Sigmoid colon (tissue), 4 donors: Measurements from ENCODE around the gene PRKG1.

Experiments used
- CTCF ChIP-seq, 4 experiments: fragments of 450-650 bp in 3 of 4; fragments of 200-600 bp in 1 of 4; IDR thresholded peaks; one replicate each; pipeline ENCODE4 v1.5.1; 2016 to 2019; ENCODE audit warnings: antibody characterized with exemption in 4 of 4, mild to moderate bottlenecking in 3 of 4, moderate library complexity in 2 of 4
- EP300 ChIP-seq, 4 donors: sonication (generic); formaldehyde crosslinking; IDR thresholded peaks; one replicate each; pipeline ENCODE4 v1.6.1; 2017; ENCODE audit warnings: antibody characterized with exemption in 4 of 4
- POLR2A ChIP-seq, 2 donors: fragments of 450-650 bp; IDR thresholded peaks; one replicate each; pipeline ENCODE4 v1.6.1; 2016; ENCODE audit warnings: antibody characterized with exemption in 2 of 2, mild to moderate bottlenecking in 2 of 2, moderate library complexity in 2 of 2
- POLR2AphosphoS5 ChIP-seq, 4 donors: sonication (generic); formaldehyde crosslinking; IDR thresholded peaks; one replicate each; pipeline ENCODE4 v1.6.1; 2017; ENCODE audit warnings: antibody characterized with exemption in 4 of 4

GRCh38 chr10:51377932-51378599 lies 303.8 kb downstream of the PRKG1 start:
- TF ChIP-seq CTCF (IDR thresholded peaks at IDR 0.05) (no peak), POLR2AphosphoS5 (IDR thresholded peaks at IDR 0.05) (no peak), POLR2A (IDR thresholded peaks at IDR 0.05) (no peak), EP300 (IDR thresholded peaks at IDR 0.05) (no peak)
